ENCODE measurements around the gene TACO1. TPM values are rescaled to one million over a fixed set of nuclear protein-coding genes. Genes with fewer than 3 reads are reported as not detected.

TACO1 gene
- total and polyA plus RNA-seq, 9 of the 15 experiments (the other 6 are each of a cell fraction or from before 2014, with no cell fraction given) = 10.3 to 41.6 (median 30.9) TPM

- TF ChIP-seq SMARCE1 (IDR thresholded peaks at IDR 0.05) (0 out of 2 replicates have a peak, but pooled peaks have one; percentile 13), PHB2 (IDR thresholded peaks at IDR 0.05; ENCODE audit: low read depth) (no peak), SAFB2 (IDR thresholded peaks at IDR 0.05; ENCODE audit: borderline replicate concordance, low read depth, low read length, severe bottlenecking) (no peak), BACH1 (tag; IDR thresholded peaks at IDR 0.05) (no peak), STAT6 (CRISPR knock-in tag; IDR thresholded peaks at IDR 0.05) (no peak), PRPF4 (IDR thresholded peaks at IDR 0.05; ENCODE audit: insufficient read depth, low read depth, low read length, poor library complexity, severe bottlenecking) (no peak), CHCHD3 (CRISPR knock-in tag; IDR thresholded peaks at IDR 0.05) (no peak), POU5F1 (IDR thresholded peaks at IDR 0.05; ENCODE audit: borderline replicate concordance, low read depth, low read length, partially characterized antibody) (no peak), ZBTB1 (CRISPR knock-in tag; IDR thresholded peaks at IDR 0.05; ENCODE audit: borderline replicate concordance, low read depth) (no peak), ZSCAN29 (IDR thresholded peaks at IDR 0.05) (no peak), C11orf30 (IDR thresholded peaks at IDR 0.05; ENCODE audit: low read depth) (no peak), NR4A1 (CRISPR knock-in tag; IDR thresholded peaks at IDR 0.05) (no peak), NR4A1 (tag; IDR thresholded peaks at IDR 0.05) (no peak), ESRRB (CRISPR knock-in tag; IDR thresholded peaks at IDR 0.05; ENCODE audit: borderline replicate concordance) (no peak), GABPB1 (CRISPR knock-in tag; IDR thresholded peaks at IDR 0.05) (0 out of 2 replicates have a peak, but pooled peaks have one; percentile 30), ZNF586 (CRISPR knock-in tag; conservative IDR thresholded peaks at IDR 0.05) (no peak), ATF2 (CRISPR knock-in tag; IDR thresholded peaks at IDR 0.05) (no peak), SRSF7 (optimal IDR thresholded peaks at IDR 0.05; ENCODE audit: low read depth, low read length) (no peak), ZBTB11 (CRISPR knock-in tag; IDR thresholded peaks at IDR 0.05) (no peak; a peak in 2 of 6 replicates), LARP7 (IDR thresholded peaks at IDR 0.05) (no peak), NFE2L1 (tag; IDR thresholded peaks at IDR 0.05; ENCODE audit: borderline replicate concordance, low read depth) (no peak)
These were observed 21.2 kb downstream of the TACO1 start, which contains the start of gene MAP3K3 (continued) for GRCh38 chr17:63621684-63622573.

All from K562 (cell line).